ENCODE data around the gene AANAT.

Gene AANAT

GRCh38 chr17:76491271-76492122 lies 24.1 kb downstream of the AANAT start:
- no peak for DNase-seq

- DNase-seq = no peak
Observed at GRCh38 chr17:76492123-76492988, 25.0 kb downstream of the AANAT start.

- peak; percentile 97 for DNase-seq
Observed at GRCh38 chr17:76492989-76493501, 25.6 kb downstream of the AANAT start.

- no peak for DNase-seq
Observed at GRCh38 chr17:76493505-76494167, 26.2 kb downstream of the AANAT start.

- no peak for DNase-seq
Observed at GRCh38 chr17:76495663-76496400, 28.4 kb downstream of the AANAT start.

GRCh38 chr17:76496464-76496863 lies 29.1 kb downstream of the AANAT start:
- no peak for DNase-seq

- no peak for DNase-seq
Observed at GRCh38 chr17:76497699-76497978, 30.2 kb downstream of the AANAT start.

- DNase-seq = no peak
Observed at GRCh38 chr17:76497979-76498875, 30.8 kb downstream of the AANAT start.

GRCh38 chr17:76498876-76499251 lies 31.5 kb downstream of the AANAT start:
- DNase-seq = no peak

GRCh38 chr17:76499267-76499667 lies 31.9 kb downstream of the AANAT start:
- DNase-seq = no peak

GRCh38 chr17:76500074-76500746 lies 32.8 kb downstream of the AANAT start:
- peak; percentile 50 for DNase-seq

- no peak for DNase-seq
Observed at GRCh38 chr17:76500747-76501017, 33.3 kb downstream of the AANAT start.

- DNase-seq = peak; percentile 78
Observed at GRCh38 chr17:76501018-76501826, 33.8 kb downstream of the AANAT start, which contains the start of gene RHBDF2. Gene RHBDF2, minus strand, starts transcription at chr17:76501423. Its CDS starts 19,899 bp downstream, at chr17:76481524.

- no peak for DNase-seq
Observed at GRCh38 chr17:76501827-76502307, 34.5 kb downstream of the AANAT start.

GRCh38 chr17:76502341-76503211 lies 35.2 kb downstream of the AANAT start:
- peak; percentile 65 for DNase-seq

- DNase-seq = no peak
Observed at GRCh38 chr17:76504117-76504516, 36.7 kb downstream of the AANAT start.

GRCh38 chr17:76506408-76507345 lies 39.3 kb downstream of the AANAT start:
- peak; percentile 51 for DNase-seq

All from MV-4-11 (cell line).